ENCODE data around the gene PIP5K1C.
"Not testable (repeated sequence)": the region's sequence is repeated elsewhere in the genome, so short reads cannot be mapped to it uniquely, and the experiment has no call there.

PIP5K1C gene

DNA sequence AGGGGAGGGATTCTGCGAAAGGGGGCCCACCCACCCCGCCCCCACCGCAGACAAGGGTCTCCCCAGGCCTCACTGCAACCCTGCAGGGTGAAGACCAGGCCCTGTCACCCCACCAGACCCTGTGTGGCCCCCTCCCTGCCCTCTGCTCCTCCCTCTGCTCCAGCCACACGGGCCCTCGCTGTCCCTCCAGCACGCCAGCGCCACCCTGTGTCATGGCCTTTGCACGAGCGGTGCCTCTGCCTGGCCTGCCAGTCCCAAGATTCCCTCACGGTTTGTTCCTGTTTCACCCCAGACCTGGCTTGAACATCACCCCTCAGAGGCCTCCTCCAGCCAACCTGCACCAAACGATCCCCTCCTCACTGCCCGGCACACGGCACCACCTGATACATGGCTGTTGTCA is 27.3 kb downstream of the PIP5K1C start:
- DNase-seq = no peak

DNA sequence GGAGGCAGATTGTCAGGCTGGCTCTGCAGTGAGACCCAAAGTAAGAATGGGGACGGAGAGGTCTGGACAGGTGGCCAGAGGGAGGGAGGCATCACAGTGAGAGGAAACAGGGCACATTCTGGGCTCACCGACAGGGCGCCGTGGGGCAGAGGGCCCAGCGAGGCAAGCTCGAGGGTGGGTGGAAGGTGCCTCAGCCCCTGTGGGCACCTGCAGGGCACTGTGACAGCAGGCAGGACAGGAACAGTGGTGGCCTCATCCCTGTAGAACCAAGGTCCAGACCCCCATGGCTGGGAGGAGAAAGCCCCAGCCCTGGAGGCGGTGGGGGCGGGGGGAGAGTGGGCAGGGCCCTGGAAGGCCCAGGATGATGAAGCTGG is 27.7 kb downstream of the PIP5K1C start:
- no peak for DNase-seq

DNA sequence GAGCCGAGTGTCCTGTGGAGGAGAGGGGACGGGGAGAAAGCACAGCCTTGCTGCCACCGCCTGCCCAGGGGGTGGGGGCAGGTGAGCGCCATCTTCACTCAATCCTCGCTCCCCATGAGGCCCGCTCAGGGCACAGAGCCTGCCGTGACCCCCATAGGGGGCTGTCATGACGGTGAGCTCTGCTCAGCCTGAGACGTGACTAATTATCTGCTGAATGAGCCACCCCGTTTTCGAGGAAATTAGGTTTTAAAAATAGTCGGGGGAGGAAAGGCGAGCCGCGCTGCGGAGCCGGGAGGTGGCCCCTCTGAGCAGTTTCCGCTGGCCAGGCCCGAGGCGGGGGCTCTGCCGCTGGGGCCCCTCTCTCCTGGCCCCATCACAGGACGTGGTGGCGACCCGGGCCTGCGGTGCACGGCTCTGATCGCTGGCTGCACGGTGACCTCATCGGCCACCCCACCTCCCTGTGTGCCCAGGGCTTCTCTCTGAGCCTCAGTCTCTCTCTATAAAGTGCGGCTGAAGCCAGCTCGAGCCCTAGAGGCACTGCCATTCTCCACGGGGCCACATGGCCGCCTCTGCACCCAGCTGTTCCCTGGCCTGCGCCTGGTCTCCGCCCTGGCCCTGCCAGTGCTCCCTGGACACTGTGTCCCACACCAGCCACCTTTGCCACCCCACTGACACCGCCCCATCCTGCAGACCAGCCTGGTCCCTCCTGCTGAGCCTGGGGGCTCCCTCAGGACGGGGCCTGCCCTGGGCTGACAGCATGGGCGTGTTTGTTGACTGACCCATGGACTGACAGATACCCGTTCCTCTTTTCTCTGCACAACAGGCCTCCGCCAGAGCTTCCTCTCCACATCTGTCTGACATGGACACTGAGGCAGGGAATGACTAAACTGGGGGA is 28.3 kb downstream of the PIP5K1C start:
- DNase-seq = peak; percentile 16

GRCh38 chr19:3670796-3671679 is 29.2 kb downstream of the PIP5K1C start:
- DNase-seq = peak; percentile 65

DNA sequence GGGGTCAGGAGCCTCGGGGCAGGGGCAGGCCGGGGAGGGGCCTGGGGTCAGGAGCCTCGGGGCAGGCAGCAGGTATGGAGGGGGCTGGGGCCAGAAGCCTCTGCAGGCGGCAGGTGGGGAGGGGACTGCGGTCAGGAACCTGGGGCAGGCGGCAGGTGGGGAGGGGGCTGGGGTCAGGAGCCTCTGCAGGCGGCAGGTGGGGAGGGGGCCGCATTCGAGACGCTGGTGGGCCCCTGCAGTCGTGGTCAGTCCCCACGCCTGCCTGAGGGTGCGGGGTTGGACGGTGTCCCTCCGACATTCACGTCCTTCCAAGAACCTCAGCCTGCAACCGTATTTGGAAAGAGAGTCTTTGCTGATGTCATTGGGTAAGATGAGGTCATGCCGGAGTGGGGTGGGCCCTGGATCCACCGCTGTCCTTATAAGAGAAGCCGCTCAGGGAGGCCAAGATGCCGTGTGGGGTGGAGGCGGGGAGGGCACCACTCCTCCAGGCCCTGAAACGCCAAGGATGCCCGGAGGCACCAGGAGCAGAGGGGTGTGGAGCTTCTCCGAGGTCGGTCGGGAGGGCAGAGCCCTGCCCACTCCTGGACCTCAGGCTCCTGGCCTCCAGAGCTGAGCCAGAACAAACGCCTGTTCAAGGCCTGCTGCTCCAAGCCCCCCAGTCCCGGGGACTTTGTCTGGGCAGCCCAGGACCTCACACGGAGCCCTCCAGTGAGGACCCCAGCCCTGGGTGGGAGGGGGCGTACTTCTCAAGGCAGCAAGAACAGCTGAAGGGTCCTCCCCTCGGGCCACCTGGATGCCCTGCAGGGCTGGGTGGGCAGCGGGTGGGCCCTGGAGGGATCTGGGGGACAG is 30.1 kb downstream of the PIP5K1C start:
- peak; percentile 86 for DNase-seq

DNA sequence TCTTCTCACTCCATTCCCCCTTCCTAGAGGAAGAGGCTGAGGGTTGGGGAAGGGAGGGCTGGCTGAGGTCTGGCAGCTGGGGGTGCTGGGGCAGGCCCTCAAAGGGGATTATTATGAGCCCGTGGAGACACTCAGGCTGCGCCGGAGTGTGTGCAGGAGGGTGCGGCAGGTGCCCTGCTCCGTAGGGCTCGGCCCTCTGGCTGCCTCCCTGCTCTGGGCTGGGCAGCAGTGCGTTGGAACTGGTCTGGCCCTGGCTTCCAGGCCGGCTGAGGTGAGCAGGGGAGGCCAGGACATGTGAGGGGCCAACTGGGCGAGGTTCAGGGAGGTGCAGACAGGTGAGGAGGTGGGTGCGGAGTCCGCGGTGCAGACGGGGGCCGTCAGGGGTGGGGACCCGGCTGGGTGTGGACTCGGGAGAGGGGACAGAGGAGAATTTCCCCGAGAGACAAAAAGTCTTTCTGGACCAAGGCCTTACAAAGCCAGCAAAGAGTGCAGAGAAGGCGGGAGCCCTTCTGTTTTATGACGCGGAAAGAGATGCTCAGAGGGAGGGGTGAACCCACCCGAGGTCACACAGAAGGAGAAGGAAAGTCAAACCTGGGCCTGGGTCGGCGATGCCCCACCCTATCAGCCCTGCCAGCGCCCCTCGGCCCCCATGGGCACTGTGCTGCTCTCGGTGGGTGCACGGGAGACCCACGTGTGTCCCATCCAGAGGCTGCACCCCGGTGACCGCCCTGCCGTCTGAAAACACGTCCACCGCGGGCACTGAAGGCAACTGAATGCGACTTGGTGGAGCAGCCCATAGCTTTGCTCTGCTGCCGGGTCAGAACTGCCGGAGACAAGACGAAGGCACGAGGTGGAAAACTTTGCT is 31.0 kb downstream of the PIP5K1C start:
- DNase-seq = no peak

- DNase-seq = peak; percentile 9
Observed at GRCh38 chr19:3668331-3669081, 31.8 kb downstream of the PIP5K1C start.

DNA sequence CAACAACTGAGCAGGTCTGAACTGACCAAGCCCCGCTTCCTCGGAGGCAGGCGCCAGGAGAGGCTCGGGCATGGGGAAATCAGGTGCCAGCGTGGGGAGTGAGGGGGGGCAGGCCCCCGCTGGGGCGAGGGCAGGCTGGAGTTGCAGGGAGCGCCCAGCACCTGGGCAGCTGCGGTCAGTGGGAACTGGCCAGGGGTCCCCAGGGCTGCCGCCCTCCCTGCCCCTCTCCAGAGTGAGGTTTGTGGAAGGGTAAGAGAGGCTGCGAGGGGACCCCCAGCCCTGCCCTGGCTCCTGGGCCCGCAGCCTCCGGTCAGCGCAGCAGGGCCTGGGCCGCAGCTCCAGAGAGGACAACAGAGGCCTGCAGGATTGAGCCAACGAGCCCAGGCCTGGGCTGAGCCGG is 32.5 kb downstream of the PIP5K1C start:
- no peak for DNase-seq

GRCh38 chr19:3667037-3667638 is 33.1 kb downstream of the PIP5K1C start:
- DNase-seq = no peak

DNA sequence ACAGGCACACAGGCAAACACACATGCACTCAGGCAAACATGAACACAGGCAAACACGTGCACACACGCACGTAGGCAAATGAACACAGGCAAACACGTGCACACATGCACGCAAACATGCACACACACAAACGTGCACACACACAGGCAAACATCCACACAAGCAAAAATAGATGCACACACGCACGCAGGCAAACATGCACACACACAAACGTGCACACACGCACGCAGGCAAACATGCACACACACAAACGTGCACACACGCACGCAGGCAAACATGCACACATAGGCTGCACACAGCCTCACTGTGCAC is 33.8 kb downstream of the PIP5K1C start:
- not testable (repeated sequence) for DNase-seq

GRCh38 chr19:3665681-3666544 is 34.4 kb downstream of the PIP5K1C start:
- DNase-seq = peak; percentile 13

GRCh38 chr19:3664879-3665642 is 35.2 kb downstream of the PIP5K1C start:
- no peak for DNase-seq

DNA sequence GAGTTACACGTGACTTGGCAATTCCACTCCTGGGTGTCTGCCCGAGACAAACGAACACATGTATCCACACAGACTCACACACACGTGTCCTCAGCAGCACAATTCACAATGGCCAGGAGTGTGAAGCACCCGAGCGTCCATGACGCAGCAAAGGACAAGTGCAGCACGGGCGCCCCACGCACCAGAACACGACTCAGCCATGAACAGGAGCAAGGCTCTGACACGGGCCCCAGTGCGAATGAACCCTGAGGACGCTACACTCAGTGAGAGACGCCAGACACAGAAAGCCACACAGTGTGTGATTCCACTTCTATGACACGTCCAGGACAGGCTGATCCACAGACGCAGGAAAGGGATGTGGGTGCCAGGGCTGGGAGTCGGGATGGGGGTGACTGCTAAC is 36.4 kb downstream of the PIP5K1C start:
- DNase-seq = no peak

DNA sequence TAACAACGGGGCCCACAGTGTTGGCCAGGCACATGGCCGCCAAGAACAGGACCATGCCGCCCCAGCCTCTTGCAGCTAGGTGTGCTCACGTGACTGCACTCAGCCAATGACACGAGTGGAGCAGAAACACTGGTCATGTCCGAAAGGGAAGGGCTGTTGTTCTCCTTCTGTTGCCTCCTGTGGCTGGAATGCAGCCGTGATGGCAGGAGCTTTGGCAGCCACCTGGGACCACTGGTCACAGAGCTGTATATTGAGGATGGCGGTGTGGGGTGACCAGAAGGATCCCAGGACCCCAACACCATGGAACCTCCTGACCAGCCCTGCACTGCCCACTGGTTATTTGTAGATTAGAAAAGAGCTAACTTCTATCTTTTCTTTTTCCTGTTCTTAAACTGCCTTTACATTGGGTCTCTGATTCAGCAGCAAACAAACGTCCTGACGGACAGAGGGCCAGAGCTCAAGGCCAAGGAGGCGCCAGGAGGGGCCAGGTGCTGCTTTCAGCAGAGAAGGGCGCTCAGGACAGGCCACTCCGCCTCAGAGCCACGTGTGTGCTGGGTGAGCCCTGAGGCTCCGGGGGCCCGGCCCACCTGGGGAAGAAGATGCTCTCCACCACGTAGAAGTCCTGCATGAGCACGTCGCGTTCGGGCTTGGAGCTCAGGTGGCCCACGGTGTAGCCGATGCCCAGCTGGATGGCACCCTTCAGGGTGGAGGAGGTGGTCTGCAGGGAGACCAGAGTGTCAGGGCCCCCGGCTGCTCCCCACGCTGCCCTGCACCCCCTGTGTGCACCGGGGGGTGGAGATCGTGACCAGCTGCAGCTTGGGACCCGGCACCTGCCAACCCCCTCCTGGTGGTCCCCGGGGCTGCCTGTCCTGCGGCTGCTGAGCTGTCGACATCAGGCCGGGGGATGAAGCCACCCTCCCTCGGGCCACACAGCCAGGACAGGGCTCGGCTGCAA is 38.7 kb downstream of the PIP5K1C start:
- DNase-seq = no peak

DNA sequence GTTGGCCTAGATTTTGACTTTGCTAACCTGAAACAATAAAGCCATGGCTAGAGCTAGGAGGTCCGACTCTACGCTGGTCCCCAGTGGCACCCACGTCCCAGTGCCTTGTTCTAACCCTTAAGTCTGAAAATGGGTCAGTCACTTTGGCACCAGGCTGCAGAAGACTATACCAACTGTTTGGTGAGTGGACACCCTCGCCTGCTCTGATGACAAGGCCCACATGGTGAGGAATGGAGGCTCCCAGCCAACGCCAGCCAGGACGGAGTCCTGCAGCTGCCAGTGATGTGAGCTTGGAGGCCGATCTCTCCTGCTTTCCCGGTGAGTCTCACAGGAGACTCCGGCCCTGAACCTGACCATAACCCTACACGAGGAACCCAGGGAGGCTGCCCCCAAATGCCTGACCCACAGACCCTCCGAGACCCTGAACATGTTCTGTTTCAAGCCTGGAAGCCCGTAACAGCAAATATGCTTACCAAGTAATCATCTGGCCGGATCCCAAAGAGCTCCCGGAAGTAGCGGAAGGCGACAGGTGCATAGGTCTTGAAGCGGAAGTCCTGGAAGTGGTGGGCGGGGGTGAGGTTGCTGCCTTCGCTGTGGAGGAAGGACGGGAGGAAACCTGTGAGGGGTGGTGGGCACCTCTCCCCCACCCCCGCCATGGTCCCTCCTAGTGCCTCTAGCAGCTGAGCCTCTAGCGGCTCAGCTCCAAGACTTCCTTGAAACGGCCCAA is 39.6 kb downstream of the PIP5K1C start:
- DNase-seq = no peak

- DNase-seq = no peak
Observed at GRCh38 chr19:3659746-3660112, 40.5 kb downstream of the PIP5K1C start.

All from fibroblast of upper back skin (primary cell).